EH (cell line): ENCODE data around the gene NPIPB13.
"Not testable (repeated sequence)": the region's sequence is repeated elsewhere in the genome, so short reads cannot be mapped to it uniquely, and the experiment has no call there.

ENCODE experiments used
- DNase-seq: peaks from one replicate; pipeline ENCODE4 v3.0.0-alpha.2; 2015; ENCODE audit warnings: low read depth

NPIPB13 gene

GRCh38 chr16:30248379-30248778, at the start of gene NPIPB13:
NPIPB13 (minus strand) TSS chr16:30248479; CDS start chr16:30245573, 2,906 bp downstream.
- not testable (repeated sequence) for DNase-seq

GRCh38 chr16:30282357-30282756, 34.1 kb upstream of the NPIPB13 start:
- DNase-seq = not testable (repeated sequence)

- DNase-seq = not testable (repeated sequence)
Observed at GRCh38 chr16:30278523-30278922, 30.2 kb upstream of the NPIPB13 start.

- DNase-seq = not testable (repeated sequence)
Observed at GRCh38 chr16:30217082-30217481, 31.2 kb downstream of the NPIPB13 start.

GRCh38 chr16:30211414-30211813, 36.9 kb downstream of the NPIPB13 start:
- not testable (repeated sequence) for DNase-seq

GRCh38 chr16:30209032-30209431, 39.2 kb downstream of the NPIPB13 start:
- DNase-seq = not testable (repeated sequence)

GRCh38 chr16:30207063-30207704, 41.1 kb downstream of the NPIPB13 start:
- not testable (repeated sequence) for DNase-seq

GRCh38 chr16:30206252-30206651, 42.0 kb downstream of the NPIPB13 start:
- DNase-seq = not testable (repeated sequence)

- not testable (repeated sequence) for DNase-seq
Observed at GRCh38 chr16:30205541-30206236, 42.6 kb downstream of the NPIPB13 start.

- DNase-seq = not testable (repeated sequence)
Observed at GRCh38 chr16:30199608-30200343, 48.5 kb downstream of the NPIPB13 start.

- not testable (repeated sequence) for DNase-seq
Observed at GRCh38 chr16:30199049-30199448, 49.2 kb downstream of the NPIPB13 start, which contains the start of gene SULT1A3. SULT1A3 (plus strand) TSS chr16:30199255; CDS start chr16:30200729, 1,474 bp downstream.
